MM.1S (cell line): ENCODE data around the gene SDHC.
"Not testable (repeated sequence)": the region's sequence is repeated elsewhere in the genome, so short reads cannot be mapped to it uniquely, and the experiment has no call there.

Experiments used
- DNase-seq: peaks from one replicate; pipeline ENCODE4 v3.0.0-alpha.2; 2015
- H2AFZ ChIP-seq: fragments of 300-600 bp; sonication (generic); 2 replicates; pipeline ENCODE4 v1.6.0; 2016; ENCODE audit warnings: antibody characterized with exemption, low read length
- H3F3A ChIP-seq: fragments of 300-600 bp; sonication (generic); 2 replicates; pipeline ENCODE4 v1.6.1; 2016; ENCODE audit warnings: mild to moderate bottlenecking, antibody characterized with exemption, low read length, moderate library complexity, mixed read lengths; ENCODE audit not compliant: insufficient read depth
- H3K27ac ChIP-seq: fragments of 300-600 bp; sonication (generic); 2 replicates; pipeline ENCODE4 v1.5.1; 2016; ENCODE audit warnings: mild to moderate bottlenecking, low read length
- H3K27me3 ChIP-seq: fragments of 300-600 bp; sonication (generic); replicated peaks from 2 replicates; pipeline ENCODE4 v1.6.0; 2016; ENCODE audit warnings: low read length; ENCODE audit not compliant: insufficient read depth
- H3K36me3 ChIP-seq: fragments of 300-600 bp; sonication (generic); replicated peaks from 2 replicates; pipeline ENCODE4 v1.6.1; 2016; ENCODE audit warnings: mild to moderate bottlenecking, low read length, mixed read lengths; ENCODE audit not compliant: insufficient read depth
- H3K4me1 ChIP-seq: fragments of 300-600 bp; sonication (generic); 2 replicates; pipeline ENCODE4 v1.6.1; 2016; ENCODE audit warnings: low read length, mixed read lengths
- H3K4me2 ChIP-seq: fragments of 300-600 bp; sonication (generic); 2 replicates; pipeline ENCODE4 v1.6.0; 2016; ENCODE audit warnings: low read depth, low read length
- H3K4me3 ChIP-seq: fragments of 300-600 bp; sonication (generic); 2 replicates; pipeline ENCODE4 v1.5.1; 2016; ENCODE audit warnings: low read length, mixed read lengths
- H3K79me2 ChIP-seq: fragments of 300-600 bp; sonication (generic); 2 replicates; pipeline ENCODE4 v1.6.1; 2016; ENCODE audit warnings: mixed run types, low read length, mixed read lengths
- H3K9ac ChIP-seq: fragments of 300-600 bp; sonication (generic); 2 replicates; pipeline ENCODE4 v1.6.1; 2016; ENCODE audit warnings: low read length, mixed read lengths
- H3K9me2 ChIP-seq: fragments of 300-600 bp; sonication (generic); replicated peaks from 2 replicates; pipeline ENCODE4 v1.6.1; 2016; ENCODE audit warnings: mild to moderate bottlenecking, low read length, mixed read lengths; ENCODE audit not compliant: insufficient read depth
- H3K9me3 ChIP-seq: fragments of 300-600 bp; sonication (generic); replicated peaks from 2 replicates; pipeline ENCODE4 v1.6.1; 2016; ENCODE audit warnings: mild to moderate bottlenecking, low read length, mixed read lengths; ENCODE audit not compliant: insufficient read depth
- H4K20me1 ChIP-seq: fragments of 300-600 bp; sonication (generic); 2 replicates; pipeline ENCODE4 v1.6.1; 2016; ENCODE audit warnings: mild to moderate bottlenecking, low read length, moderate library complexity, mixed read lengths; ENCODE audit not compliant: insufficient read depth
- CTCF ChIP-seq: fragments of 300-600 bp; sonication (generic); IDR thresholded peaks from 2 replicates; pipeline ENCODE4 v1.5.1; 2016; ENCODE audit warnings: antibody characterized with exemption, low read length, mixed read lengths
- EZH2 ChIP-seq: fragments of 300-600 bp; sonication (generic); optimal IDR thresholded peaks from 2 replicates; pipeline ENCODE3; 2017; ENCODE audit warnings: low read depth, mild to moderate bottlenecking, antibody characterized with exemption, low read length, mixed read lengths
- EZH2phosphoT487 ChIP-seq: fragments of 300-600 bp; sonication (generic); IDR thresholded peaks from 2 replicates; pipeline ENCODE4 v1.6.1; 2018; ENCODE audit warnings: antibody characterized with exemption, low read length

Gene SDHC

DNA sequence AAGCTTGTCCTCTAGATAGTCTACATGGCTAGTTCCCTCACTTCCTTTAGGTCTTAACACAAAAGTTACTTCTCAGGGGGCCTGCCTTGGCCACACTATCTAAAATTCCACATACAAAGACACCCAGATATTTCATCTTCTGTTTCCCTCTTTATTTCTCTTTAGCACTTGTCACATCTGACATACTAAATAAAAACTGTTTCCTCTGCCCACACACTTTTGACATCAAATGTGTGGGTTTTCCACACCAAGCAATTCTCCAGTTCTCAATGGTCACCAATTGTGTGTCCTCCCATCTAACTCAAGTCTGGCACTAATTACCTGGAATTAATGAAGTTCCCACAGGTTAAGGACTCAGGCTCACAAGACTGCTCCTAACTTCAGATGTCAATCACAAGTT, 79.0 kb downstream of the SDHC start:
- Histone ChIP-seq H3K27ac (no peak overlapping the region), H4K20me1 (no peaks in the 10 kb centered on the region), H3K36me3 (no peaks in the 10 kb centered on the region), H3K4me1 (peaks cover 1% of the 10 kb centered on the region), H3K9me3 (no peaks in the 10 kb centered on the region), H2AFZ (no peak overlapping the region), H3K27me3 (no peaks in the 10 kb centered on the region), H3F3A (peaks cover 2% of the 10 kb centered on the region; the same call in 1 of the 2 replicates), H3K9me2 (no peaks in the 10 kb centered on the region), H3K4me2 (no peak overlapping the region), H3K9ac (no peak overlapping the region), H3K79me2 (no peaks in the 10 kb centered on the region), H3K4me3 (no peak overlapping the region)
- TF ChIP-seq EZH2, result no peak
- TF ChIP-seq EZH2phosphoT487, result no peak
- no peak for TF ChIP-seq CTCF
- DNase-seq, result no peak

- not testable (repeated sequence) for H3K36me3 ChIP-seq, H3K4me2 ChIP-seq, H3K27ac ChIP-seq, H3K9ac ChIP-seq, H2AFZ ChIP-seq, H3K9me2 ChIP-seq, H3K79me2 ChIP-seq, H3K27me3 ChIP-seq, DNase-seq, H3K4me3 ChIP-seq, H4K20me1 ChIP-seq, H3K9me3 ChIP-seq, H3K4me1 ChIP-seq
- peaks cover 25% of the 10 kb centered on the region for H3F3A ChIP-seq
Measured at GRCh38 chr1:161397038-161397437, 82.9 kb downstream of the SDHC start.

- Histone ChIP-seq H3K9me2 (no peaks in the 10 kb centered on the region), H3K9ac (peak overlapping the region; percentile 81), H3K79me2 (no peaks in the 10 kb centered on the region; the same call in 1 of the 2 replicates), H4K20me1 (no peaks in the 10 kb centered on the region), H3F3A (peaks cover 25% of the 10 kb centered on the region), H3K4me3 (peak overlapping the region; percentile 72), H3K27me3 (no peaks in the 10 kb centered on the region), H2AFZ (peak overlapping the region; percentile 87), H3K36me3 (no peaks in the 10 kb centered on the region), H3K4me2 (peak overlapping the region; percentile 75), H3K4me1 (peaks cover 4% of the 10 kb centered on the region), H3K9me3 (no peaks in the 10 kb centered on the region), H3K27ac (peak overlapping the region; percentile 86)
- TF ChIP-seq EZH2phosphoT487, result no peak
- TF ChIP-seq CTCF, result no peak
- no peak for TF ChIP-seq EZH2
- DNase-seq, result no peak
Measured at GRCh38 chr1:161398900-161399256, 84.7 kb downstream of the SDHC start.

- no peaks in the 10 kb centered on the region for H3K36me3 ChIP-seq
- DNase-seq, result peak; percentile 99
- peak overlapping the region; percentile 81 for H3K9ac ChIP-seq
- peak overlapping the region; percentile 86 for H3K27ac ChIP-seq
- H3K4me2 ChIP-seq, result peak overlapping the region; percentile 75
- no peaks in the 10 kb centered on the region for H4K20me1 ChIP-seq
- no peaks in the 10 kb centered on the region for H3K9me3 ChIP-seq
- peaks cover 25% of the 10 kb centered on the region for H3F3A ChIP-seq
- H3K4me3 ChIP-seq, result peak overlapping the region; percentile 72
- TF ChIP-seq EZH2phosphoT487, result no peak
- peak; percentile 90 for TF ChIP-seq CTCF
- TF ChIP-seq EZH2, result no peak
- peak overlapping the region; percentile 87 for H2AFZ ChIP-seq
- H3K9me2 ChIP-seq, result no peaks in the 10 kb centered on the region
- peaks cover 4% of the 10 kb centered on the region for H3K4me1 ChIP-seq
- no peaks in the 10 kb centered on the region; the same call in 1 of the 2 replicates for H3K79me2 ChIP-seq
- H3K27me3 ChIP-seq, result no peaks in the 10 kb centered on the region
Measured at GRCh38 chr1:161399257-161399998, 85.2 kb downstream of the SDHC start.
